OCI-LY3 (cell line): ENCODE results near the gene AGAP1.

ENCODE experiments used
- H2AFZ ChIP-seq: fragments of 200-600, 300-600 bp; shearing (Covaris generic); 2 replicates; pipeline ENCODE4 v1.6.0; 2014; ENCODE audit warnings: antibody characterized with exemption, low read depth, low read length
- H3K27ac ChIP-seq: fragments of 200-600, 300-600 bp; sonication (generic); 2 replicates; pipeline ENCODE4 v1.5.1; 2014; ENCODE audit warnings: mild to moderate bottlenecking, low read length, moderate library complexity, mixed read lengths
- H3K27me3 ChIP-seq: fragments of 200-600, 300-600 bp; sonication (generic); 2 replicates; pipeline ENCODE4 v1.6.1; 2014; ENCODE audit warnings: low read depth, low read length, mixed read lengths
- H3K36me3 ChIP-seq: fragments of 200-600, 300-600 bp; sonication (generic); replicated peaks from 2 replicates; pipeline ENCODE3; 2014; ENCODE audit warnings: low read depth, low read length, mixed read lengths
- H3K4me1 ChIP-seq: fragments of 300-600, 200-600 bp; sonication (generic); 2 replicates; pipeline ENCODE4 v1.6.1; 2014; ENCODE audit warnings: low read length, mixed read lengths
- H3K4me2 ChIP-seq: fragments of 200-600, 300-600 bp; sonication (generic); 2 replicates; pipeline ENCODE4 v1.6.1; 2014; ENCODE audit warnings: low read length, mixed read lengths
- H3K4me3 ChIP-seq: fragments of 300-600, 200-600 bp; sonication (generic); 2 replicates; pipeline ENCODE4 v1.5.1; 2014; ENCODE audit warnings: antibody characterized with exemption, mild to moderate bottlenecking, low read length, moderate library complexity
- H3K79me2 ChIP-seq: fragments of 300-600, 200-600 bp; shearing (Covaris generic); 2 replicates; pipeline ENCODE4 v1.6.1; 2014; ENCODE audit warnings: mild to moderate bottlenecking, low read length, mixed read lengths
- H3K9ac ChIP-seq: fragments of 300-600, 200-600 bp; shearing (Covaris generic); 2 replicates; pipeline ENCODE4 v1.6.0; 2014; ENCODE audit warnings: mild to moderate bottlenecking, low read length, moderate library complexity
- H3K9me3 ChIP-seq: fragments of 200-600, 300-600 bp; shearing (Covaris generic); 2 replicates; pipeline ENCODE4 v1.6.1; 2014; ENCODE audit warnings: low read length, mixed read lengths; ENCODE audit not compliant: insufficient read depth
- H4K20me1 ChIP-seq: fragments of 200-600, 300-600 bp; sonication (generic); 2 replicates; pipeline ENCODE4 v1.6.1; 2016; ENCODE audit warnings: low read length, mixed read lengths; ENCODE audit not compliant: insufficient read depth
- CTCF ChIP-seq: fragments of 200-600, 300-600 bp; sonication (generic); IDR thresholded peaks from 2 replicates; pipeline ENCODE4 v1.5.1; 2014; ENCODE audit warnings: antibody characterized with exemption, low read length, low read depth
- EZH2phosphoT487 ChIP-seq: fragments of 200-600 bp; shearing (Covaris generic); IDR thresholded peaks from 2 replicates; pipeline ENCODE4 v1.6.1; 2018; ENCODE audit warnings: antibody characterized with exemption, mixed run types, low read depth

The AGAP1 gene

GRCh38 chr2:236175548-236176150, 681.8 kb downstream of the AGAP1 start:
- H3K27me3 ChIP-seq, result no peaks in the 10 kb centered on the region
- H3K4me3 ChIP-seq, result no peak overlapping the region
- H3K4me2 ChIP-seq, result no peak overlapping the region
- TF ChIP-seq EZH2phosphoT487 (no peak), CTCF (no peak)
- H3K9me3 ChIP-seq, result no peaks in the 10 kb centered on the region
- H2AFZ ChIP-seq, result no peak overlapping the region
- no peaks in the 10 kb centered on the region for H4K20me1 ChIP-seq
- H3K27ac ChIP-seq, result no peak overlapping the region
- no peak overlapping the region for H3K9ac ChIP-seq
- H3K79me2 ChIP-seq, result no peaks in the 10 kb centered on the region
- H3K4me1 ChIP-seq, result no peaks in the 10 kb centered on the region
- no peaks in the 10 kb centered on the region for H3K36me3 ChIP-seq

- H3K27me3 ChIP-seq, result no peaks in the 10 kb centered on the region
- no peak overlapping the region for H3K4me2 ChIP-seq
- no peak overlapping the region for H3K9ac ChIP-seq
- no peaks in the 10 kb centered on the region for H3K9me3 ChIP-seq
- H3K36me3 ChIP-seq, result no peaks in the 10 kb centered on the region
- TF ChIP-seq CTCF (no peak; the same call in 1 of the 2 replicates), EZH2phosphoT487 (no peak)
- no peaks in the 10 kb centered on the region for H4K20me1 ChIP-seq
- H3K4me3 ChIP-seq, result no peak overlapping the region
- H3K79me2 ChIP-seq, result no peaks in the 10 kb centered on the region
- no peak overlapping the region for H2AFZ ChIP-seq
- no peak overlapping the region for H3K27ac ChIP-seq
- no peaks in the 10 kb centered on the region for H3K4me1 ChIP-seq
Measured at GRCh38 chr2:236176417-236176816, 682.6 kb downstream of the AGAP1 start.

GRCh38 chr2:236176951-236177350, 683.1 kb downstream of the AGAP1 start:
- no peaks in the 10 kb centered on the region for H3K9me3 ChIP-seq
- no peaks in the 10 kb centered on the region for H3K27me3 ChIP-seq
- no peaks in the 10 kb centered on the region for H3K79me2 ChIP-seq
- no peak overlapping the region for H3K9ac ChIP-seq
- H3K36me3 ChIP-seq, result no peaks in the 10 kb centered on the region
- H3K4me3 ChIP-seq, result no peak overlapping the region
- no peaks in the 10 kb centered on the region for H4K20me1 ChIP-seq
- H2AFZ ChIP-seq, result no peak overlapping the region
- no peak overlapping the region for H3K4me2 ChIP-seq
- H3K4me1 ChIP-seq, result no peaks in the 10 kb centered on the region
- TF ChIP-seq CTCF (no peak), EZH2phosphoT487 (no peak)
- H3K27ac ChIP-seq, result no peak overlapping the region

- H4K20me1 ChIP-seq, result no peaks in the 10 kb centered on the region
- H3K4me3 ChIP-seq, result no peak overlapping the region
- H3K79me2 ChIP-seq, result no peaks in the 10 kb centered on the region
- H2AFZ ChIP-seq, result no peak overlapping the region
- no peak overlapping the region for H3K9ac ChIP-seq
- no peaks in the 10 kb centered on the region for H3K36me3 ChIP-seq
- H3K4me2 ChIP-seq, result no peak overlapping the region
- H3K4me1 ChIP-seq, result no peaks in the 10 kb centered on the region
- no peak overlapping the region for H3K27ac ChIP-seq
- no peaks in the 10 kb centered on the region for H3K9me3 ChIP-seq
- TF ChIP-seq EZH2phosphoT487, result no peak
- TF ChIP-seq CTCF, result no peak
- H3K27me3 ChIP-seq, result no peaks in the 10 kb centered on the region
Measured at GRCh38 chr2:236177604-236177966, 683.7 kb downstream of the AGAP1 start.
